GM19240 (cell line): ENCODE measurements around the gene NPR1.
"Not testable (repeated sequence)": the region's sequence is repeated elsewhere in the genome, so short reads cannot be mapped to it uniquely, and the experiment has no call there.

Source experiments
- DNase-seq: peaks from one replicate; pipeline ENCODE4 v3.0.0; 2011; ENCODE audit warnings: low spot score; ENCODE audit not compliant: insufficient read length

NPR1 gene

DNA sequence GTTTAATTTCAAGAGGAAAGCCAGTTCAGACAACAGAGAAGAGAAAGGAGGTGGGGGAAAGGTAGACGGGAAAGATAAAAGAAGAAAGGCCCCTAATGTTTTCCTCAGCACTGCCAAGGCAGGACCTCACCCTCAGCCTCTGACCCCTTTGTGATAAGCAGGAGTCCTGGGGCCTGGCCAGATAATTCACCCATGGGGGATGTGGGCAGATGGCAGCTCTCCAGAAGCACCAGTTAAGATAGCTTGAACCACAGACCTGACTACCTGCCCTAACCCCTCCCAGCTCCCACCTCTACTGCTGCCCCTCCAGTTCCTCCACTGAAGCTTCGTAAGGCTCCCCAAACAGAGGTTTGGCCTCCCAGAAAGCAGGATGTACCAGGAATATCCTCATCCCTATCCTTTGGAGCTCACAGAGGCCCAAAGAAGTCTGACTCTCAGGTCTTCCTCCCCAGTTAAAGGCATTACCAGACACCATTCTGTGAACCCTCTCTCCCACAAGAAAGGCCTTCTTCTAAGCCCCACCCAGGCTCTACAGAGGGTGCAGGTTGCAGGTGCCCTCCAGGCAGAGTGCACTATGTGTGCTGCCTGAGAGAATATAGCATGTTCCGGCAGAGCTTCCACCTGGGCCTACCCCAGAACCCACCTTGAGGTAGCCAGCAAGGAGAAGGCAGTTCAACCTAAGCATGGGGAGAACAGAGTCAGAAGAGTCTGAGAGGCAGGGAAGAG lies 29.2 kb upstream of the NPR1 start:
- no peak for DNase-seq

- no peak for DNase-seq
Measured at GRCh38 chr1:153649863-153650235, 28.6 kb upstream of the NPR1 start.

GRCh38 chr1:153651771-153652170 lies 26.7 kb upstream of the NPR1 start:
- no peak for DNase-seq

- DNase-seq, result no peak
Measured at GRCh38 chr1:153652805-153653500, 25.5 kb upstream of the NPR1 start.

DNA sequence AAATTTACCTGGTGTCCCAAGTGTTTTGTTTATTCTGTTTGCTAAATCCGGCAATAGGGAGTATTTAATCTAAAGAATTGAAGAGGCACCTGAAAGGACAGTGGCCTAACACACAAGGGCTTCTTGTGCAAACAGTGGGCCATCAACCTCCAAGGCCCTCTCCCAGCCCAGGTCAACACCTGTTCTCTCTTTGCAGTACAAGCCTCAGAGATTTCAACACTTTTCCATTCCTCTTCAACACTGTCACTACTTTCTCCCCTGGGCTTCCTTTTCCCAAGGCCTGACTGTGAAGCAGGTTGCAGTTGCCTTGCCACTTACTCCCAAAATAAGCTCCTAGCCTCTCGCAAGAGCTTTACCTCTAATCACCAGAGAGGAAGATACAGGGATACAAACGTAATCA lies 23.2 kb upstream of the NPR1 start:
- no peak for DNase-seq

DNA sequence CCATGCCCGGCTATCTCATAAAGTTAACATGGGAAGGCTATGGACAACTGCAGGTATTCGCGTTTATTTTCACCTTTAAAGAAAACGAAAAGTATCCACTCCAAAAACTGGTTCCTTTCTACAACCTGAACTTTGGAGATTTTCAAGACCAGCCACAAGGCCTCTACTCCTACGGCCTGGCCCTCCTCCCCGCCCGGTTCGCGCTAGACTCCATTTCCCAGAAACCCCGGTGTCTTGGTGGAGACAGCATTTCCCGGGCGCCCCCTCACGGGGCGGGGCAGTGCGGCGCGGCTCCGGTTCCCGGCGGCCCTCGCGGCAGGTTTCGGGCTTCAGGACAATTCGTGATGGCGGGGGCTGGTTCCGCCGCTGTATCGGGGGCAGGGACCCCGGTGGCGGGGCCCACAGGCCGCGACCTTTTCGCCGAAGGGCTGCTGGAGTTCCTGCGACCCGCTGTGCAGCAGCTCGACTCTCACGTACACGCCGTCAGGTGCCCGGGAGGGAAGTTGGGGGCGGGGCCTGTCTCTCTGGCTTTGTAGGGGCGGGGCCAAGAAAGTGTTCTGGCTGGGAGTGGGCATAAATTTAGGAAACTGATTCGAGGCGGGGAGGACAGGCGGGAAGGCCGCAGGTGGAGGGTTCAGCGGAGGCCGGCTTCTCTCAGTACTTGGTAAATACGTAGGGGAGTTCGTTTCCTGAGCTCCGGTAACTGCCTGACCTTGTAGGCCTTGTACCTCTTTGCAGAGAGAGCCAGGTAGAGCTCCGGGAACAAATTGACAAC lies 19.9 kb upstream of the NPR1 start, which contains the start of gene SNAPIN:
Gene SNAPIN (plus strand): TSS at position 304 of the 775 bp plus-strand sequence. CDS start 41 bp downstream, at position 345.
- peak; percentile 90 for DNase-seq

DNA sequence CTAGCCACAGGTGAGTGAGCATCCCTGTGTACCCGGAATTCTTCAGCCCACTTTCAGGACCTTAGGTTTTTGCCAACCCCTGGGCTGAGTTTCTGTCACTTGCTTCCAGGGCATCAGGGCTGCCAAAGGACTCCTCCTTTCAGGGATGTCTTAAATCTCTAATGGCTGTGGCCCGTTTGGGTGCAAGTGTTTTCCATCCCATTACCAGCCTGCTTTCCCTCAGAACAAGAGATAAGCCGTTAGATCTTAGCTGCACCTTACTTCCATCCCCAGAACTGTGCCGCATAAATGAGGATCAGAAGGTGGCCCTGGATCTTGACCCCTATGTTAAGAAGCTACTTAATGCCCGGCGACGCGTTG lies 19.3 kb upstream of the NPR1 start:
- DNase-seq, result no peak

GRCh38 chr1:153659656-153660055 lies 18.8 kb upstream of the NPR1 start:
- DNase-seq, result no peak

DNA sequence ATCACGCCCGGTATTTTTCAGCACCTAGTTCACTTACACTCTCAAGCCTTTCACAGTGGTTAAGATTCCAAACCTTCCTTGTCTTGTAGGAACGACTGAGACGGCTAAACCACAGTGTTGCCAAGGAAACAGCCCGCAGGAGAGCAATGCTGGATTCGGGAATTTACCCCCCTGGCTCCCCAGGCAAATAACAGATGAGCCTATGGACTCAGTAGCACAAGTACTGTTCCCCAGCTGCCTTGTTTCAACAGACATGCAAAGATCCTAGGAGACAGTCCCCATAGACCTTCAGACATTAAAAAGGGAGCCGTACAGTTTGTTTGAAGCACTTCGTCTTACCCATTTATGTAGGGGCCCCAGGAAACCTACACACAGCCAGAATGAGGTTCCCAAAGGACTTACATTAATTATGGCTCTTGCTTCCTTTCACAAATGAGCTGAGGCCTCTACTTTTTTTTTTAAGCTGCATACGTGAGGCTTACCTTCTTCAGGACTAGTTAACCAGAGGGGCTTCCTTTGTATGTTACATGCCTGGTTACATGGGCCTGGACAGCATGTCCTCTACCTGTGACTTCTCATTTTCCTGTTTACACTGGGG lies 17.3 kb upstream of the NPR1 start:
- no peak for DNase-seq

DNA sequence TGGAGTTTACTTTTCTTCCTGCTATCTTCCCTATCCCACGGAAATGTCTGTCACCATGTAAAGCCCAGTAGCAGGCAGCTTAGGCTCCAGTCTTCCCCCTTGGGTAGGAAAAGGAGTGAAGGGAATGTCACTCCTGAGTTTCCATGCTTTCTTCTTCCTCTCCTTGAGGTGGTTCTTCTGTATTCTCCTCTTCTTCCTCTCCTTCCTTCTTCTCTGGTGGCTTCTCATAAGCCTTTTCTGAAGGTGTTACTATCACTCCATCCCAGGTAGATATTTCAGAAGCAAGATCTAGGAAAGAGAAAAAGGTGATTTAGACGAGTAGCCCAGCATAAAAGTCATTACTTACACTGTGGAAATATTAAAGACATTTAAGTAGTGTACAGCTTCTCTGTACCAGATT lies 16.2 kb upstream of the NPR1 start:
- DNase-seq, result no peak

DNA sequence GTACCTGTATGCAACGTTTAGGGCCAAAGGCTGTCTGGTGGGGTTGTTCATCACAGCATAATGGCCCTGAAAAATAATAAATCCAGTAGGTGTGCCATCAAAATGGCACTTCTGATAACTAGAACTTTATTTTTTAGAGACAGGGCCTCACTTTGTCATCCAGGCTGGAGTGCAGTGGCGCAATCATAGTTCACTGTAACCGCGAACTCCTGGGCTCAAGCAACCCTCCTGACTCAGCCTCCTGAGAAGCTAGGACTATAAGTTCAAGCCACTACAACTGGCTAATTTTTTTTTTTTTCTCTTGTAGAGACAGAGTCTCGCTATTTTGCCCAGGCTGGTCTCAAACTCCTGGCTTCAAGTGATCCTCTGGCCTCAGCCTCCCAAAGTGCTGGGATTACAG lies 15.3 kb upstream of the NPR1 start:
- no peak for DNase-seq

DNA sequence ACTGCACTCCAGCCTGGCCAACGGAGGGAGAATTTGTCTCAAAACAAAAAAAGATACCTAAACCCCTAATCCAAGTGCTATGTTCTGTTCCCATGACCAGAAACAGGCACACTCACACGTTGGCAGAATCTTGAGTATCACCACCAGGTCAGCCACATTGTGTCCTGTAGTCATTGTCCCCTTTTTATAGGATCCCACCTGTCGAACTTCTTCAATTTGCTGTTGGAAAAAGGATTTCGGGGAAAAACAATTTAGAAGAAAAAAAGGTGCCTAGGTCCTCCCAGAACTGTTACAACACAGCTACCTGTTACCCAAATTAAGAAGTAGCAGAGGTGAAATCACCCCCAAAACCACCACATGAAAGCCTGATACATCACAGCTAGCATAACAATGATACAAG lies 11.0 kb upstream of the NPR1 start:
- DNase-seq, result no peak

GRCh38 chr1:153668672-153669071 lies 9.8 kb upstream of the NPR1 start:
- not testable (repeated sequence) for DNase-seq

DNA sequence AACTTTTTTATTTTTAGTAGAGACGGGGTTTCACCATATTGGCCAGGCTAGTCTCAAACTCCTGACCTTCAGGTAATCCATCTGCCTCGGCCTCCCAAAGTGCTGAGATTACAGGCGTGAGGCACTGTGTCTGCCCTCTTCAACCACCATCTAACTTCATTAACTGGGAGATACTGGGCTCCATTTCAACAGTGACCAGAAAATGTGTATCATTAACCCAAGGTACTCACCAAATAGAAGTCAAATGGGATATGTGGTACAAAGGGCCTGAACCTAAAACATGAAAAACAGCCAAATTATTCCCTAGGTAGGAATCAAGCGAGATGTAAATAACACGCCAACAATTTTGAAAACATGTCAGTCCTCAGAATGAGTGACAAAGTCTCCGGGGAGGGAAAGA lies 8.9 kb upstream of the NPR1 start:
- no peak for DNase-seq

DNA sequence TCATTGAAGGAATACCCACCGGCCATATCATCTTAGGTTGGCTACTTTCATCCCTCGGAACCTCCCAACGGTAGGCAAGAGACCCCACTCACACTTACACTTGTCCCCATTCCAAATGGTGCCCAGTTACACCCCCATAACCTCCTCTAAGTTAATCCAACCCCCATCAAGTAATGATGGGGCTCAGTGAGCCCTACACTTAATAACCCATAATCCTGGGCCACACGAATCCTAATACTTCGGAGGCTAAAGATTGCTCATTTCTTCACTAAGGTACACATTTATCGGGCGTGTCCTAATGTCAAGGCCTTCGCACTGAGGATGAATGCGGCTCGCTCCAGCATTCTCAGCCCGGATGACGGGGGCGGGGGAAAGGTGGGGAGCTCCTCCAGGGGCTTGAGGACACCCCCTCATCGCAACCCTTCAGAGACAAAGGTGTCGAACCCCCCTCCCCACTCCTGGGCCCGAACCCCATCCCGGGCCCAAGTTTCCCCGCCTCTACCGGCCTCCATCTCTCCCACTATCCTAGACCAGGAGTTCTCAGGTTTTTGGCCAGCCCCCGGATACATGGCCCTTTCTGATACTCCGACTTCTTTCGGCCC lies 8.1 kb upstream of the NPR1 start:
- DNase-seq, result no peak

GRCh38 chr1:153670859-153671627 lies 7.4 kb upstream of the NPR1 start, which contains the start of gene ILF2:
Gene ILF2, minus strand, starts transcription at chr1:153670993. Its CDS starts 71 bp downstream, at chr1:153670922.
- DNase-seq, result peak; percentile 92

DNA sequence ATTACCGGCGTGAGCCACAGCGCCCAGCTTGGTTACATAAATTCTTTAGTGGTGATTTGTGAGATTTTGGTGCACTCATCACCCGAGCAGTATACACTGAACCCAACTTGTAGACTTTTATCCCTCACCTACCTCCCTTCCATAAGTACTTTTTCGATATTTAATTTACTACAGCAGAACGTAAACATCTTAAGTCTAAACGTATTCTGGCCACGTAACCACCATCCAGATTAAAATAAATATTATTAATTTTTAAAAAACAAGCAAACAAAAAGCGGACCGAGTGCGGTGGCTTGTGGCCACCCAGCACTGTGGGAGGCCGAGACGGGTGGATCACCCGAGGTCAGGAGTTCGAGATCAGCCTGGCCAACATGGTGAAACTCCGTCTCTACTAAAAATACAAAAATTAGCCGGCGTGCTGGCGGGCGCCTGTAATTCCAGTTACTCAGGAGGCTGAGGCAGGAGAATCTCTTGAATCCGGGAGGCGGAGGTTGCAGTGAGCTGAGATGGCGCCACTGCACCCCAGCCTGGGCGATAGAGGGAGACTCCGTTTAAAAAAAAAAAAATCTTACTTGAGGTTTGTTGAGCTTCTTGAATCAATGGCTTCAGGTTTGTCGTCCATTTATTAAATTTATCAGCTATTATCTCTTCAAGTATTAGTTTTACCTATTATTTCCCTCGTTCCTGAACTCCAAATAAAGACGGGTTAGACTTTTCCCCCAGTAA lies 6.7 kb upstream of the NPR1 start:
- not testable (repeated sequence) for DNase-seq

DNA sequence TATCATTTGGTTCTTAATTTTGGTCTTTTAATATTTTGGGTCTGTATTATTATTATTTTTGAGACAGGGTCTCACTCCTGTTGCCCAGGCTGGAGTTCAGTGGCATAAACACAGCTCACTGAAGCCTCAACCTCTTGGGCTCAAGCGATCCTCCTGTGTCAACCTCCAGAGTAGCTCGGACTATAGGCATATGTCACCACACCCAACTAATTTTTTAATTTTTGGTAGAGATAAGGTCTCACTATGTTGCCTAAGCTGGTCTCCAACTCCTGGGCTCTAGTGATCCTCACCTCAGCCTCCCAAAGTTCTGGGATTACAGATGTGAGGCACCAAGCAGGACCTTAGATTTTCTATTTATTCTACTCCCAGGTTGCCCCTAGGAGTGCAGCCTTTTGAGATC lies 5.0 kb upstream of the NPR1 start:
- no peak for DNase-seq

DNA sequence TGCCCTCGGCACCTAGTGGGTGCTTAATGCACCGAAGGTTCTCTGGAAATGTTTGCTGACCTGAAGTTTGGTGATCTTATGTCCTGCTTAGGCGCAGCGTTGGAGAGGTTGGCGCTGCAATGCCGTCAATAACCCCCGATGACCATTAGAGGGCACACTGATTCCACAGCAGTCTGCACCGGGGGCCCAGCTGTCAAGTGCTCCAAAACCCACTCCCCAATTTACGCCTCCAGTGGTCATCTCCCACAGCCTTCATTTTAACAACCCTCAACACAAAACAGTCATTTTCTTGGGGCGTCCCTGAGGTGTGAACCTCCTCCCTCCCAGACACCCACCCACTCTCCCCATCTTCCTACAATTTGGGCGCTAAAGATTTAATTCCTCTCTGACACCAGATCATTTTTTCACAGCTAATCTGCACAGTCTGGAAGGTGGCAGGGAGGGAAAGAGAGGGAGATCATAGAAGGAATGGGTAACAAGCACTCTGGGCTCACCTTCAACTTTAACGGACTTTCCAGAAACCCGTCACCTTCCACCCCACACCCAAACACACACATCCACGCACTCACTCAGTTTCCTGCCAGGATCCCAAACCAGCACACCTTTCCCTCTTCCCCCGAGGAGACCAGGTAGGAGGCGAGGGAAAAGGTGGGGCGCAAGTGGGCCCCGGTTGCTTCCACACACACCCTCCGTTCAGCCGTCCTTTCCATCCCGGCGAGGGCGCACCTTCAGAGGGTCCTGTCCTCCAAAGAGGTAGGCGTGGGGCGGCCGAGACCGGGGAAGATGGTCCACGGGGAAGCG lies 570 bp upstream of the NPR1 start:
- no peak for DNase-seq
